Left forelimb (tissue), 1 donor: ENCODE results near the gene TRIM66.

ENCODE experiments used
- DNase-seq: peaks from one replicate; pipeline ENCODE4 v3.0.0-alpha.2; 2018; ENCODE audit warnings: low spot score

Gene TRIM66

DNA sequence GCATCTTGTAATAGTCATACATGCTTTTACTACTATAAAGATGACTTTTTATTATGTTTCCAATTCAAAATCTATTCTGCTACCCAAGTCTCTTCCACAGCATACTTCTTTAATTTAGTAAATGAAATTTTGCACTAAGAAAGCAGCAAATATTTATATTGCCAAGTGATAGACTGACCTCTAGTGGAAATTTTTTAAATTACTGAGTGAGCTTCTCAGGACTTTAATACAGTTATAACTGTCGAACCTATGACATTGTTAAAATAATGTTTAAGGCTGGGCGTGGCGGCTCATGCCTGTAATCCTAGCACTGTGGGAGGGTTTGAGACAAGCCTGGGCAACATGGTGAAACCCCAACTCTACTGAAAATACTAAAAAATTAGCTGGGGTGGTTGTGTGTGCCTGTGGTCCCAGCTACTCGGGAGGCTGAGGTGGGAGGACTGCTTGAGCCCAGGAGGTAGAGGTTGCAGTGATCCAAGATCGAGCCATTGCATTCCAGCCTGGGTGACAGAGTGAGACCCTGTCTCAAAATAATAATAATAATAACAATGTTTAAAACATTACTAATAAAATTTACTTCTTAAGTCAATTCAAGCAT is 115.8 kb downstream of the TRIM66 start:
- no peak for DNase-seq

DNA sequence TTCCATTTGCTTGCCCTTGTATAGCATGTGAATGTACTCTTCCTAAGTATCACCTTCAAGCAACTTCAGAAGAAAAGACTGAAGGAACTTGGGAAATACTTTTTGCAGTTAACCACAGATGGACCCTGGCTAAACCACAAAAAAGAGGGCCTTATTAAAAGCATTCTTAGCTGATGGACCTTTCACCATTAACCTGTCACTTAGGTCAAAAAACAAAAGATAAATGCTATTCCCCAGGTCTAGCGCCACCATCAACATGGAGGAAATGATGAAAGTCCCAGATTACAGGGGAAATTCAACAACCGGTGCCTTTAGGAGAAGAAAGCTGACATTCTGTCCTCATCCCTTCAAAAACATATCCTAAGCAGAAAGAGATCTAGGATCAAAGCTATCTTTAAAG is 117.9 kb downstream of the TRIM66 start:
- no peak for DNase-seq
